ENCODE data around the gene FRMD4A. TPM values are rescaled to one million over a fixed set of nuclear protein-coding genes. Genes with fewer than 3 reads are reported as not detected.
"Not testable (repeated sequence)": the region's sequence is repeated elsewhere in the genome, so short reads cannot be mapped to it uniquely, and the experiment has no call there.

FRMD4A gene
- polyA plus RNA-seq, 3 donors: 67.7 to 83.0 (median 75.9) TPM

- DNase-seq (ENCODE audit: low read depth in 3 of 3, low spot score in 2 of 3): no peak
Observed at GRCh38 chr10:13925971-13926780, 404.5 kb downstream of the FRMD4A start.

GRCh38 chr10:13924040-13924725, 406.5 kb downstream of the FRMD4A start:
- DNase-seq (ENCODE audit: low read depth in 3 of 3, low spot score in 2 of 3): no peak

- no peak for DNase-seq (ENCODE audit: low read depth in 3 of 3, low spot score in 2 of 3)
Observed at GRCh38 chr10:13922586-13922985, 408.1 kb downstream of the FRMD4A start.

GRCh38 chr10:13921941-13922340, 408.8 kb downstream of the FRMD4A start:
- no peak for DNase-seq (ENCODE audit: low read depth in 3 of 3, low spot score in 2 of 3)

GRCh38 chr10:13921131-13921530, 409.6 kb downstream of the FRMD4A start:
- not testable (repeated sequence) for DNase-seq (ENCODE audit: low read depth in 3 of 3, low spot score in 2 of 3)

- DNase-seq (ENCODE audit: low read depth in 3 of 3, low spot score in 2 of 3): no peak
Observed at GRCh38 chr10:13920465-13920864, 410.3 kb downstream of the FRMD4A start.

GRCh38 chr10:13920031-13920430, 410.7 kb downstream of the FRMD4A start:
- no peak for DNase-seq (ENCODE audit: low read depth in 3 of 3, low spot score in 2 of 3)

- no peak for DNase-seq (ENCODE audit: low read depth in 3 of 3, low spot score in 2 of 3)
Observed at GRCh38 chr10:13917791-13918190, 412.9 kb downstream of the FRMD4A start.

GRCh38 chr10:13916384-13916947, 414.3 kb downstream of the FRMD4A start:
- no peak for DNase-seq (ENCODE audit: low read depth in 3 of 3, low spot score in 2 of 3)

GRCh38 chr10:13915710-13916109, 415.0 kb downstream of the FRMD4A start:
- no peak for DNase-seq (ENCODE audit: low read depth in 3 of 3, low spot score in 2 of 3)

- no peak for DNase-seq (ENCODE audit: low read depth in 3 of 3, low spot score in 2 of 3)
Observed at GRCh38 chr10:13913897-13914296, 416.8 kb downstream of the FRMD4A start.

GRCh38 chr10:13911821-13912520, 418.8 kb downstream of the FRMD4A start:
- no peak for DNase-seq (ENCODE audit: low read depth in 3 of 3, low spot score in 2 of 3)

GRCh38 chr10:13909516-13910258, 421.0 kb downstream of the FRMD4A start:
- no peak for DNase-seq (ENCODE audit: low read depth in 3 of 3, low spot score in 2 of 3)

GRCh38 chr10:13908475-13908874, 422.2 kb downstream of the FRMD4A start:
- DNase-seq (ENCODE audit: low read depth in 3 of 3, low spot score in 2 of 3): no peak

- no peak for DNase-seq (ENCODE audit: low read depth in 3 of 3, low spot score in 2 of 3)
Observed at GRCh38 chr10:13907570-13907969, 423.2 kb downstream of the FRMD4A start.

GRCh38 chr10:13905281-13905680, 425.4 kb downstream of the FRMD4A start:
- DNase-seq (ENCODE audit: low read depth in 3 of 3, low spot score in 2 of 3): no peak

- no peak for DNase-seq (ENCODE audit: low read depth in 3 of 3, low spot score in 2 of 3)
Observed at GRCh38 chr10:13904064-13904463, 426.7 kb downstream of the FRMD4A start.

- DNase-seq (ENCODE audit: low read depth in 3 of 3, low spot score in 2 of 3): no peak
Observed at GRCh38 chr10:13902868-13903587, 427.7 kb downstream of the FRMD4A start.

GRCh38 chr10:13899941-13900340, 430.8 kb downstream of the FRMD4A start:
- DNase-seq (ENCODE audit: low read depth in 3 of 3, low spot score in 2 of 3): no peak

- not testable (repeated sequence) for DNase-seq (ENCODE audit: low read depth in 3 of 3, low spot score in 2 of 3)
Observed at GRCh38 chr10:13896146-13896545, 434.6 kb downstream of the FRMD4A start.

All from right renal cortex interstitium (tissue), 3 donors.